DLD1 (cell line): ENCODE data around the gene OR2T5.
"Not testable (repeated sequence)": the region's sequence is repeated elsewhere in the genome, so short reads cannot be mapped to it uniquely, and the experiment has no call there.

Experiments used
- in situ Hi-C: cut with HindIII; loops from 2 replicates; pipeline ENCODE4 v1.10.0; 2017; ENCODE audit warnings: low sequenced_read_pairs

OR2T5 gene

DNA sequence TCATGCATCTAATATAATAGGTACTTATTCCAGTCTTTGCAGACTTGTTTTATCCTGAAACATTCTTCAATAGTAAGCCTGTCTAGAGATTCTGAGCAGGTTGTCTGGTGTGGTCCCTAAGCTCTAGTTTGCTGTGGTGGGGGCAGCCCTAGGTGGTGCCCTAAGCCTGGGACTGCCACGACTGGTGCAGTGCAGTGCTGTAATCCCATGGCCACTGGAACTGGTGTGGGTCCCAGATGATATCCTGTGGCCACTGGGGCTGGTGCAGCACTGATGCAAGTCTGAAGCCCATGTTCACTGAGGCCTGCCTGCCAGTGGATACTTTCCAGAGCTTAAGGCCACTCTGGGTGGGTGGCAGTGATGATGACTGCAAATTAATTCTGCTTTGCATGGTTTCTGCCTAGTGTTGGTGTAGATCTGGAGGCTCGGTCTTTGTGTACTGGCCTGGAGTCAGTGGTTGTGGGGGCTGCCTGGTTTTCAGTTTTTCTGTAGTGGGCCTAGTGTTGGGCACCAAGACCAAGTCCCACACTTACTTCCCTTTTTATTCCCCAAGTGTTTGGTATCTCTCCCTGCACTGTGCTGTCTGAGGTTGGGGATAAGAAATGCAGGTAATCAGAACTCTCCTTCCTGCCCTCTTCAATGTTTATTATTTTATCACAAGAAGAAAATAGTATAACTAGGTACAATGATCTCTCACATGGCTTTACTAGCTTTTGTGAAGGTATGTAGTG lies 12.1 kb downstream of the OR2T5 start:
- in situ Hi-C loops, result not testable (repeated sequence)

DNA sequence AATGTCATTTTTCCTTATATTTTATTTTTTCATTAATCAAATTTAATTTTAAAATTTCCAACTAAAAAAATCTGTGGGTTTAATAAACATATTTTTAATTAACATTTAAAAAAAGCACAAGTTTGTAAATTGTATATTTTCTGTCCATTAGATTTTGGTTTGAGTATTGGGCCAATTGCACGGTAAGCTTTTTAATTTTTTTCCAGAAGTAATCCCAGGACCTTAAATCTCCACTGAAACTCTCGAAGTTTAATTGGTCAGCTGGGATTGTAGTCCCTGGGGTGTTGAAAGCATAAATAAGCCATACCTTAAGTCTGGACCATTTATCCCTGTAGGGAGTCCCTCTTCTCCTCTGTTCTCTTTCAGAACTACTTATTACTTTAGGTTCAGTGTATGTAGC lies 19.4 kb downstream of the OR2T5 start, which contains the start of gene OR2G6:
OR2G6 (plus strand) TSS at position 301 of the 400 bp plus-strand sequence. CDS start 13,574 bp downstream, outside the sequence.
- in situ Hi-C loops, result not testable (repeated sequence)

DNA sequence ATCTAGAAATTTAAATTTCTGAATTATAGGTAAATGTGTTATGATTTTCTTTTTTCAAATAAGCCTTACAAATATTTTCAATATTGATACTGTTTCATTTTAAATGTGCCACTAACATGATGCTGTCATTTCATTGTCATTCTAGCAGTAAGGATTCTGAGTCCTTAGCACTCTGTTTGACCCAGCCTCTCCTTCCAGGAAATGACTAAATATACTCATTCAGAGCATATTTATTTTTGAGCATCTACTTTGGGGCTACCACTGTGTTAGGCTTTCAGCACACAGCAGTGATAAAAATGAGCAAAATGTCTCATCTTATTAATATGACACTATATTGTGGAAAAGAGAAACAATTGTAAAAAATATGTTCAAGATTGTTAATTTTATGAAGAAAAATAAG lies 21.8 kb downstream of the OR2T5 start:
- in situ Hi-C loops, result not testable (repeated sequence)

DNA sequence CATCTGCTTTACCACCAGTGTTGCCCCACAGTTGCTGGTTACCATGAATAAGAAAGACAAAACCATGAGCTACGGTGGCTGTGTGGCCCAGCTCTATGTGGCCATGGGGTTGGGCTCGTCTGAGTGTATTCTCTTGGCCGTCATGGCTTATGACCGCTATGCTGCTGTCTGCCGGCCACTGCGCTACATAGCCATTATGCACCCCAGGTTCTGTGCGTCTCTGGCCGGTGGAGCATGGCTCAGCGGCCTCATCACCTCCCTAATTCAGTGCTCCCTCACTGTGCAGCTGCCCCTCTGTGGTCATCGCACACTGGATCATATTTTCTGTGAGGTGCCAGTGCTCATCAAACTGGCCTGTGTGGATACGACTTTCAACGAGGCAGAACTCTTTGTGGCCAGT lies 33.5 kb downstream of the OR2T5 start:
- in situ Hi-C loops, result no loop called here

DNA sequence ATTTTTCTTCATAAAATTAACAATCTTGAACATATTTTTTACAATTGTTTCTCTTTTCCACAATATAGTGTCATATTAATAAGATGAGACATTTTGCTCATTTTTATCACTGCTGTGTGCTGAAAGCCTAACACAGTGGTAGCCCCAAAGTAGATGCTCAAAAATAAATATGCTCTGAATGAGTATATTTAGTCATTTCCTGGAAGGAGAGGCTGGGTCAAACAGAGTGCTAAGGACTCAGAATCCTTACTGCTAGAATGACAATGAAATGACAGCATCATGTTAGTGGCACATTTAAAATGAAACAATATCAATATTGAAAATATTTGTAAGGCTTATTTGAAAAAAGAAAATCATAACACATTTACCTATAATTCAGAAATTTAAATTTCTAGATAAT lies 49.1 kb downstream of the OR2T5 start:
- in situ Hi-C loops, result not testable (repeated sequence)
